ENCODE results near the gene GAL.

- TF ChIP-seq POLR2AphosphoS5 (IDR thresholded peaks at IDR 0.05) (no peak), POLR2A (IDR thresholded peaks at IDR 0.05) (no peak), CTCF (IDR thresholded peaks at IDR 0.05 in 8 of 11, conservative IDR thresholded peaks at IDR 0.05 in 3 of 11) (no peak)
Measured at GRCh38 chr11:68670208-68670992, 13.9 kb upstream of the GAL start.
